GM12874 (cell line): Measurements from ENCODE around the gene MFF.

ENCODE experiments used
- TF ChIP-seq, protein P1 (sequence below): IDR thresholded peaks from 2 replicates; pipeline ENCODE4 v1.5.1; 2011; ENCODE audit warnings: low read depth, mild to moderate bottlenecking, control low read depth, low read length, moderate library complexity; ENCODE audit not compliant: insufficient read depth

The MFF gene

DNA sequence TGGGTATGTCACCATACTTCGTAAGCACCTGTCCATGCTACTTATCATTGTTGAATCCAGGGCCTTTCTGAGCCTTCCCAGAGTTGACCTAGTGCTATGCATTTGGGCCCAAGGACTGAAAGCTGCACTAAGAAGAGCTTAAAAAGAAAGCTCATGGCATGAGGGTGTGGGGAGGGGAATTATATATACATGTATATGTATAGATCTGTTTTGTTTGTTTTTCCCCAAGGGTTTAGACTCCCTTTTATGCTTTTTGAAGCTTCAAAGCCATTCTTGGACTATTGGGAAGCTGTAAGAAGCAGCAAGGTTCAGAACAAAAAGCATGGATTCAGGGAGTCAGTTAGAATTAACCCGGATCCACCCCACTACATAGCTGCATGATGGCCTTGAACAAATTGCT lies 23.3 kb downstream of the MFF start:
- TF ChIP-seq, protein P1, sequence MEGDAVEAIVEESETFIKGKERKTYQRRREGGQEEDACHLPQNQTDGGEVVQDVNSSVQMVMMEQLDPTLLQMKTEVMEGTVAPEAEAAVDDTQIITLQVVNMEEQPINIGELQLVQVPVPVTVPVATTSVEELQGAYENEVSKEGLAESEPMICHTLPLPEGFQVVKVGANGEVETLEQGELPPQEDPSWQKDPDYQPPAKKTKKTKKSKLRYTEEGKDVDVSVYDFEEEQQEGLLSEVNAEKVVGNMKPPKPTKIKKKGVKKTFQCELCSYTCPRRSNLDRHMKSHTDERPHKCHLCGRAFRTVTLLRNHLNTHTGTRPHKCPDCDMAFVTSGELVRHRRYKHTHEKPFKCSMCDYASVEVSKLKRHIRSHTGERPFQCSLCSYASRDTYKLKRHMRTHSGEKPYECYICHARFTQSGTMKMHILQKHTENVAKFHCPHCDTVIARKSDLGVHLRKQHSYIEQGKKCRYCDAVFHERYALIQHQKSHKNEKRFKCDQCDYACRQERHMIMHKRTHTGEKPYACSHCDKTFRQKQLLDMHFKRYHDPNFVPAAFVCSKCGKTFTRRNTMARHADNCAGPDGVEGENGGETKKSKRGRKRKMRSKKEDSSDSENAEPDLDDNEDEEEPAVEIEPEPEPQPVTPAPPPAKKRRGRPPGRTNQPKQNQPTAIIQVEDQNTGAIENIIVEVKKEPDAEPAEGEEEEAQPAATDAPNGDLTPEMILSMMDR: no peak

DNA sequence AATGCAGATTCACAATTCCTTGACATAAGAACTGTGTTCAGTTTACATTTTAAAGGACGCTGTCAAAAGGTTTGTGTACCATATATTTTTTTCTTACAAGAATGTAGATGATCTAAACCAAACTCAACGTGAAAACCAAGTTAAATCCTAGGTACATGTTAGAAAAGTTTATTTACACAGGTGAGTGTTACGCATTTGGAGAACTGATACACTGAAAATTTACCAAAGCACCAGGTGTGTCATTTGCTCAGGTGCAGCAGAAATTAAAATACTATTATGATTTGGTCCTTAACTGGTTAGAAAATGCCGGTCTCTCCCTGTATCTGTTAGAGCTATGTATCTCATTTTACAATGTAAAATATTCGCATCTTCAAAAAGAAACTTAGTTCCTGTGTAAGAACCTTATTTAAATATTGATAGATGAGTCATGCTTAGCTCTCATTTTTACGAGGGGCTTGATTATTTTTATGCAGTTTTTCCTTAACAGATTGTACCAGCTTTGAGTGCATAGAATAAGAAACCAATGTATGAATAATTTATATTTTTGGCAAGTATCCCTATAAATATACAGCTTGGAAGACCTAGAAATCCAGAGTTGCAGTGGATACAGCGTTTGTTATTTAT lies 25.1 kb downstream of the MFF start:
- TF ChIP-seq, protein P1: no peak

DNA sequence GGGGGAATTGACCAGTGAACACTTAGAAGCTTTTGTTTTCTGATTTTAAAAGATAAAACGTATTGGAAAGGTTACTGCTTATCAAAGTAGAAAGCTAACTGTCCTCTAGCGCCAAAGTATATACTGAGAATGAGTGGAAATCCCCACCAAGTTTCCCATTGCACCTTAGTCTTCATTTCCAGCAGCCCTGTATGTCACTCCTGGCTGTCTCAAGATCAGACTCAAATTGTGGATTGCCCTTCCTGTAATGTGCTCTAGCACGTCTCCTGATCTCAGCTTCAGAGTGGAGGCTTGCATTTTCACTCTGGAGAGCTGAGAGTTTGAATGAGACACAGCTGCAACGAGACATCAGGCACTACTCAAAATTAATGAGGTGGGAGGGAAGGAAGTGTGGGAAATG lies 26.6 kb downstream of the MFF start:
- TF ChIP-seq, protein P1: no peak

DNA sequence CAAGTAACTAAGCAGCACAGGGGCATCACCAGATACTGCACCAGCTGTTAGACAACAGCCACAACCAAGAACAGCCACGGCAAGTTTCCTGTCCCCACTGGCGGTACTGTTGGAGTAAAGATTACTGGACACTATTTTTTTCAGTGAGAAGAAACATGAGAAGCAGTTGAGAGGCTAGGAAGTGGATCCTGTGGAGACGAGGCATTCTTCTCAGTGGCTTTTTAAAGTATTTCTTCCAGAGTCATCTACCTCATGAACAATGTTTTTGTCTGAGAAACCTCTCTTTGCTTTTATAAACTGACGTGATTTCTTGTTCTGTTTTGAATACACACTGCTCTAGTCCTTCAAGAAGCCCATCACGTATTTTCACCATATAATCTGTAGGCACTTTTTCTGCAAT lies 35.3 kb downstream of the MFF start:
- TF ChIP-seq, protein P1: no peak

DNA sequence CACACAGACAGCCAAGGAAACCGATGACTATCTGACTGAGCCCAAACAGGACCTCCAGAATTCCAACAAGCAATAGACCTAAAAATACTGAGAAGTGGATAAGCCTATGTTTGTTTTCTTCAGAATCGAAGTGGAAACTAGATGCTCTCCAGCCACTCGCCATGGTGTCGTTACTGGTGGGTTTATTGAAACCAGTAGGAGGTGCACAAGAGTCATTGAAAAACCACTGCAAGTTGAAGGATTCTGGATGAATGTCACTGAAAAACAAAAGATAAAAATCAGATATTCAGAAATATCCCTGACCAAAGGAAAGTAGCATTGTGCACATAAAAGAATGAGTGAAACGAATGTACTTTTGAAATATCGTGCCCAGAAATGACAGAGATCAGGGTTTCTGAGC lies 38.7 kb downstream of the MFF start:
- TF ChIP-seq, protein P1: 0 out of 2 replicates have a peak, but pooled peaks have one; percentile 21

DNA sequence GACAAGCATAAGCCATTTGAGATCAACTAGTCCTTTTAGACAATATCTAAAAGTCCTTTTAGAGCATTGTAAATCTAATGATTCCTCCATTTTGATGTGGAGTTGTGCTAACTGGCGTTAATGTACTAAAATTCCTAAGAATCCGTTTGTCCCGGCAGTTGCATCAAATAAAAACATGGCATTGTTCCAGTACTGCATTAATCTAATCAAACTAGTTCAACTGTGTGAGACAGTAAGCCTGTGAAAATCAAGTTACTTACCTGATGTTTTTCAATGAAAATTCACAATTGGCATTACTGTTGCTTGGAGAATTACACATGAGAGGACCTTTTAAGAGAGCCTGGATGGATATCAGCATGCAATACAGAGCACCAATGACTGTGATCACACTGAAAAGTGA lies 40.8 kb downstream of the MFF start:
- TF ChIP-seq, protein P1: no peak

DNA sequence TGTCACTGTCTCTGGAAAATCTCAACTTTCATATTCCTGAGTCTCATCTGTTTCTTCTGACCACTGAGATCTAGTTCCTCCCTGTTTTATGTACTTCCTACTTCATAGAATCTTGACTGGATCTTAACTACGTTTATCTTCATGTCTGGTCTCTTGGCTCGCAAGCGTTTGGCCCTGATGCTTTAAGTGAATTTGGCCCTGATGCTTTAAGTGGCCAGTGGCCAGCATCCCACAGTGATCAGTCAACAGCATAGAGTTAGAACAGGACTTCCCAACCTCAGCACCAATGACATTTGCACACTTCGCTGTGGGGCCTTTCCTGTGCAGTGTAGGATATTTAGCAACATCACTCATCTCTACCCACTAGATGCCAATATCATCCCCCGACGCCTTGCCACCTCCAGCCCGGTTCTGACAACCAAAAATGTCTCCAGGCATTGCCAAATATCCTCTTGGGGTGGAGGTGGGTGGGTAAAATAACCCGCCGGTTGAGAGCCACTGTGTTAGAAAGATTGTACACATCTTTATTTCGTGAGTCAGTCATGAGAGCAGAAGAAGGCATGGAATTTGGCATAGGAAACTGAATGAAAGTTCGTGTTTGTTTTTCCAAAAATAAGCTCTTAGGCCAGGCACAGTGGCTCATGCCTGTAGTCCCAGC lies 41.8 kb downstream of the MFF start:
- TF ChIP-seq, protein P1: no peak

DNA sequence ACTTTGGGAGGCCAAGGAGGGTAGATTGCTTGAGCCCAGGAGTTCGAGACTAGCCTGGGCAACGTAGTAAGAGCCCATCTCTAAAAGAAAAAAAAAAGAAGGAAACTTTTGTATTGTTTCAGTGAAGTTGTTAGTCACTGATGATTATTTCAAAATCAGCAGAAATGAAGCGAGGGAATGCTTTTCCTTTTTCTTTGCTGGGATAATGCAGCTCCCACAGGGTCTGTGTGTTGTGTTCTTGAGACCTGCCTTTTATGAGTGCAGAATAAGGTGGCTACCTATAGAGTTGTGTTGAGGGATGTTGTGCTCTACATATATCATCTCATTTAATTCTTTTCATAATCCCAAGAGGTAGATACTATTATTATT lies 42.4 kb downstream of the MFF start:
- TF ChIP-seq, protein P1: no peak
